Trophoblast cell (in vitro differentiated cells and primary cell): ENCODE results near the gene UBN2.

Experiments
- DNase-seq, 2 donors: peaks; one replicate each; pipeline ENCODE4 v3.0.0-alpha.2; 2016
- H2AFZ ChIP-seq: 2 replicates; pipeline ENCODE4 v1.6.1; 2013; ENCODE audit warnings: low read length, moderate library complexity, mild to moderate bottlenecking; ENCODE audit not compliant: insufficient read depth, poor library complexity
- H2AK5ac ChIP-seq: 2 replicates; pipeline ENCODE4 v1.6.1; 2013; ENCODE audit warnings: mild to moderate bottlenecking, low read length
- H2BK120ac ChIP-seq: 2 replicates; pipeline ENCODE4 v1.6.1; 2013; ENCODE audit warnings: low read length, mild to moderate bottlenecking, moderate library complexity; ENCODE audit not compliant: insufficient read depth, poor library complexity
- H2BK12ac ChIP-seq: 2 replicates; pipeline ENCODE4 v1.6.1; 2013; ENCODE audit warnings: mild to moderate bottlenecking, low read length, moderate library complexity
- H2BK5ac ChIP-seq: 2 replicates; pipeline ENCODE4 v1.6.1; 2013; ENCODE audit warnings: low read length, low read depth, moderate library complexity, mild to moderate bottlenecking; ENCODE audit not compliant: poor library complexity
- H3K14ac ChIP-seq: 2 replicates; pipeline ENCODE4 v1.6.1; 2013; ENCODE audit warnings: mild to moderate bottlenecking, low read length
- H3K18ac ChIP-seq: 2 replicates; pipeline ENCODE4 v1.6.1; 2013; ENCODE audit warnings: mild to moderate bottlenecking, low read length
- H3K23ac ChIP-seq: 2 replicates; pipeline ENCODE4 v1.6.1; 2013; ENCODE audit warnings: low read length
- H3K27ac ChIP-seq: 2 replicates; pipeline ENCODE4 v1.5.1; 2013; ENCODE audit warnings: low read depth, mild to moderate bottlenecking, inconsistent platforms, low read length, moderate library complexity
- H3K27me3 ChIP-seq: 2 replicates; pipeline ENCODE4 v1.6.1; 2013; ENCODE audit warnings: inconsistent platforms, mild to moderate bottlenecking, low read length, moderate library complexity; ENCODE audit not compliant: insufficient read depth
- H3K36me3 ChIP-seq, 2 experiments: 1 replicate in 1 of 2; 2 replicates in 1 of 2; pipeline ENCODE4 v1.6.1; 2013; ENCODE audit warnings: low read length in 2 of 2, mild to moderate bottlenecking in 2 of 2, moderate library complexity in 1 of 2; ENCODE audit not compliant: insufficient read depth in 2 of 2, control insufficient read depth in 1 of 2
- H3K4ac ChIP-seq: 2 replicates; pipeline ENCODE4 v1.6.1; 2013; ENCODE audit warnings: low read depth, mild to moderate bottlenecking, low read length, moderate library complexity
- H3K4me1 ChIP-seq, 2 experiments: 1 replicate in 1 of 2; 2 replicates in 1 of 2; pipeline ENCODE4 v1.6.1; 2013; ENCODE audit warnings: low read length in 2 of 2, mild to moderate bottlenecking in 2 of 2, moderate library complexity in 1 of 2; ENCODE audit not compliant: insufficient read depth in 2 of 2, control insufficient read depth in 1 of 2
- H3K4me2 ChIP-seq: 2 replicates; pipeline ENCODE4 v1.6.1; 2013; ENCODE audit warnings: inconsistent platforms, mild to moderate bottlenecking, low read length, moderate library complexity
- H3K4me3 ChIP-seq: 2 replicates; pipeline ENCODE4 v1.5.1; 2013; ENCODE audit warnings: mild to moderate bottlenecking, low read depth, low read length, inconsistent platforms
- H3K79me1 ChIP-seq: one replicate; pipeline ENCODE4 v1.6.1; 2013; ENCODE audit warnings: low read length
- H3K79me2 ChIP-seq: 2 replicates; pipeline ENCODE4 v1.6.1; 2013; ENCODE audit warnings: low read length, mild to moderate bottlenecking; ENCODE audit not compliant: control insufficient read depth, insufficient read depth, poor library complexity
- H3K9ac ChIP-seq: 2 replicates; pipeline ENCODE4 v1.6.1; 2013; ENCODE audit warnings: mild to moderate bottlenecking, low read length
- H3K9me3 ChIP-seq: 2 replicates; pipeline ENCODE4 v1.6.1; 2013; ENCODE audit warnings: low read depth, mild to moderate bottlenecking, control low read depth, inconsistent platforms, low read length; ENCODE audit not compliant: insufficient read depth
- H4K12ac ChIP-seq: 2 replicates; pipeline ENCODE4 v1.6.1; 2013; ENCODE audit warnings: low read depth, mild to moderate bottlenecking, low read length, moderate library complexity
- H4K8ac ChIP-seq: 2 replicates; pipeline ENCODE4 v1.6.1; 2013; ENCODE audit warnings: low read depth, mild to moderate bottlenecking, low read length, moderate library complexity
- H4K91ac ChIP-seq: one replicate; pipeline ENCODE4 v1.6.1; 2013; ENCODE audit warnings: low read depth, mild to moderate bottlenecking, low read length, moderate library complexity
- WGBS: extraction: QIAGEN DNeasy Blood & Tissue Kit; methylation state at CpG from one replicate; pipeline ENCODE4 v1.1.7; 2013; ENCODE audit warnings: missing lambda C conversion rate; ENCODE audit not compliant: insufficient read length, insufficient coverage; ENCODE audit errors: extremely low coverage; 5-methylcytosine and 5-hydroxymethylcytosine counted together

Gene UBN2

GRCh38 chr7:139341058-139341775 is 110.2 kb downstream of the UBN2 start, which contains the start of gene FMC1:
Gene FMC1 (plus strand): TSS chr7:139341337. CDS start chr7:139341385, 48 bp downstream.
- Histone ChIP-seq H4K12ac (peak within 1 kb of the TSS; percentile 99), H2AK5ac (peak within 1 kb of the TSS; percentile 21), H3K79me2 (peaks cover 3% of the 10 kb centered on the region), H3K9me3 (no peaks in the 10 kb centered on the region), H3K9ac (peak within 1 kb of the TSS; percentile 99), H2BK12ac (no peak within 1 kb of the TSS), H4K91ac (peak within 1 kb of the TSS; percentile 99), H2BK120ac (peak within 1 kb of the TSS; percentile 81), H2BK5ac (peak within 1 kb of the TSS; percentile 74), H3K23ac (no peak within 1 kb of the TSS), H3K4ac (peak within 1 kb of the TSS; percentile 87), H4K8ac (peak within 1 kb of the TSS; percentile 92), H3K4me2 (peak within 1 kb of the TSS; percentile 87), H3K27ac (peak within 1 kb of the TSS; percentile 96), H3K4me3 (peak within 1 kb of the TSS; percentile 97), H2AFZ (peak within 1 kb of the TSS; percentile 56), H3K79me1 (peaks cover 10% of the 10 kb centered on the region), H3K18ac (peak within 1 kb of the TSS; percentile 98), H3K27me3 (no peaks in the 10 kb centered on the region), H3K36me3 (peaks cover 1 to 2% of the 10 kb centered on the region in 2 experiments), H3K14ac (peak within 1 kb of the TSS; percentile 83), H3K4me1 (peaks cover 0 to 3% of the 10 kb centered on the region in 2 experiments)
- WGBS, result no CpG with 5 or more reads among the region's 54 CpGs
- peak; percentile 90 to 93 for DNase-seq

- Histone ChIP-seq H3K23ac (no peak overlapping the region), H3K18ac (no peak overlapping the region), H2BK5ac (peak overlapping the region; percentile 9), H4K91ac (no peak overlapping the region), H2BK12ac (no peak overlapping the region), H3K4me3 (peak overlapping the region; percentile 39), H3K4ac (no peak overlapping the region), H4K12ac (no peak overlapping the region), H3K27ac (peak overlapping the region; percentile 8), H3K4me2 (peak overlapping the region; percentile 87), H2AFZ (no peak overlapping the region), H3K9me3 (no peaks in the 10 kb centered on the region), H3K79me1 (peaks cover 10% of the 10 kb centered on the region), H2BK120ac (no peak overlapping the region), H3K9ac (peak overlapping the region; percentile 51), H3K4me1 (peaks cover 0 to 3% of the 10 kb centered on the region in 2 experiments), H2AK5ac (no peak overlapping the region), H3K14ac (peak overlapping the region; percentile 18), H3K36me3 (peaks cover 2 to 3% of the 10 kb centered on the region in 2 experiments), H3K79me2 (peaks cover 3% of the 10 kb centered on the region), H4K8ac (peak overlapping the region; percentile 79), H3K27me3 (no peaks in the 10 kb centered on the region)
- WGBS, result no CpG with 5 or more reads among the region's 9 CpGs
- peak; percentile 66 to 82 for DNase-seq
Measured at GRCh38 chr7:139341776-139342226, 110.8 kb downstream of the UBN2 start.

GRCh38 chr7:139345042-139345441 is 114.0 kb downstream of the UBN2 start:
- H4K12ac ChIP-seq, result no peak overlapping the region
- H3K4me3 ChIP-seq, result no peak overlapping the region
- no peak overlapping the region for H2BK5ac ChIP-seq
- no peak overlapping the region for H2BK12ac ChIP-seq
- no peaks in the 10 kb centered on the region for H3K9me3 ChIP-seq
- H3K27me3 ChIP-seq, result no peaks in the 10 kb centered on the region
- H2AK5ac ChIP-seq, result no peak overlapping the region
- H3K18ac ChIP-seq, result no peak overlapping the region
- DNase-seq, result no peak
- H4K8ac ChIP-seq, result no peak overlapping the region
- H2AFZ ChIP-seq, result no peak overlapping the region
- H3K36me3 ChIP-seq, result peaks cover 2 to 3% of the 10 kb centered on the region in 2 experiments
- peaks cover 3% of the 10 kb centered on the region for H3K79me2 ChIP-seq
- WGBS, result no CpG with 5 or more reads among the region's 1 CpG
- H3K4me1 ChIP-seq, result peaks cover 0 to 3% of the 10 kb centered on the region in 2 experiments
- peaks cover 10% of the 10 kb centered on the region for H3K79me1 ChIP-seq
- H3K4ac ChIP-seq, result no peak overlapping the region
- H3K9ac ChIP-seq, result no peak overlapping the region
- H3K14ac ChIP-seq, result no peak overlapping the region
- H4K91ac ChIP-seq, result no peak overlapping the region
- H3K23ac ChIP-seq, result no peak overlapping the region
- no peak overlapping the region for H3K27ac ChIP-seq
- H2BK120ac ChIP-seq, result no peak overlapping the region
- no peak overlapping the region for H3K4me2 ChIP-seq

GRCh38 chr7:139351027-139351426 is 120.0 kb downstream of the UBN2 start:
- no peak overlapping the region for H2BK120ac ChIP-seq
- H3K36me3 ChIP-seq, result peaks cover 0 to 1% of the 10 kb centered on the region in 2 experiments
- H3K4me1 ChIP-seq, result peaks cover 0 to 3% of the 10 kb centered on the region in 2 experiments
- no peak overlapping the region for H4K91ac ChIP-seq
- H4K8ac ChIP-seq, result no peak overlapping the region
- no peak overlapping the region for H3K23ac ChIP-seq
- H2BK5ac ChIP-seq, result no peak overlapping the region
- no peak overlapping the region for H2BK12ac ChIP-seq
- H3K14ac ChIP-seq, result no peak overlapping the region
- H3K4ac ChIP-seq, result no peak overlapping the region
- no peak overlapping the region for H2AFZ ChIP-seq
- no peaks in the 10 kb centered on the region for H3K27me3 ChIP-seq
- no peaks in the 10 kb centered on the region for H3K79me1 ChIP-seq
- H3K4me2 ChIP-seq, result no peak overlapping the region
- WGBS, result no CpG with 5 or more reads among the region's 2 CpGs
- no peak overlapping the region for H3K27ac ChIP-seq
- DNase-seq, result peak in 1 of 2 donors; percentile 47
- no peak overlapping the region for H3K4me3 ChIP-seq
- no peaks in the 10 kb centered on the region for H3K79me2 ChIP-seq
- no peak overlapping the region for H3K18ac ChIP-seq
- no peak overlapping the region for H3K9ac ChIP-seq
- H3K9me3 ChIP-seq, result no peaks in the 10 kb centered on the region
- H4K12ac ChIP-seq, result no peak overlapping the region
- H2AK5ac ChIP-seq, result no peak overlapping the region
